ENCODE data around the gene UGP2. TPM values are rescaled to one million over a fixed set of nuclear protein-coding genes. Genes with fewer than 3 reads are reported as not detected.

The UGP2 gene
- total RNA-seq, 1 donor from 2014 or later = 314 TPM

- peak overlapping the region; percentile 84 for H2AFZ ChIP-seq (ENCODE audit: low read depth, low read length)
- H3K4me2 ChIP-seq (ENCODE audit: low read length) = peak overlapping the region; percentile 92
- no peaks in the 10 kb centered on the region for H3K9me3 ChIP-seq (ENCODE audit: insufficient read depth, low read depth, low read length)
- peaks cover 30% of the 10 kb centered on the region for H4K20me1 ChIP-seq (ENCODE audit: insufficient read depth, low read length)
- no peak for FAIRE-seq
- no peaks in the 10 kb centered on the region for H3K36me3 ChIP-seq (ENCODE audit: insufficient read depth, low read length)
- H3K36me3 Mint-ChIP-seq (ENCODE audit: low read depth, unreplicated experiment) = peaks cover 3% of the 10 kb centered on the region
- H3K79me2 ChIP-seq (ENCODE audit: insufficient read depth, low read length) = peaks cover 55% of the 10 kb centered on the region
- H3K9me3 Mint-ChIP-seq (ENCODE audit: unreplicated experiment) = no peaks in the 10 kb centered on the region
- H3K27ac ChIP-seq (ENCODE audit: low read depth, low read length) = peak overlapping the region; percentile 89
- H3K4me1 Mint-ChIP-seq (ENCODE audit: low read depth, unreplicated experiment) = peaks cover 36% of the 10 kb centered on the region
- H3K27me3 Mint-ChIP-seq (ENCODE audit: low read depth, unreplicated experiment) = no peaks in the 10 kb centered on the region
- peaks cover 9% of the 10 kb centered on the region for H3K4me1 ChIP-seq (ENCODE audit: insufficient read depth, low read length)
- H3K4me3 Mint-ChIP-seq (ENCODE audit: unreplicated experiment) = peak overlapping the region; percentile 100
- H3K4me3 ChIP-seq (ENCODE audit: insufficient read depth, low read depth, low read length) = peak overlapping the region; percentile 97
- H3K27me3 ChIP-seq (ENCODE audit: insufficient read depth, low read length) = no peaks in the 10 kb centered on the region
- DNase-seq (ENCODE audit: low read depth) = peak; percentile 54
- peak overlapping the region; percentile 97 for H3K27ac Mint-ChIP-seq (ENCODE audit: unreplicated experiment)
- peak overlapping the region; percentile 95 for H3K9ac ChIP-seq (ENCODE audit: low read length)
- TF ChIP-seq CTCF (IDR thresholded peaks at IDR 0.05; ENCODE audit: insufficient read depth, low read depth, low read length) (no peak), EZH2 (IDR thresholded peaks at IDR 0.05; ENCODE audit: insufficient read depth, low read length) (no peak)
These were observed 709 bp downstream of the UGP2 start for GRCh38 chr2:63842149-63843061.

GRCh38 chr2:63843093-63843492 is 1.4 kb downstream of the UGP2 start:
- Mint-ChIP-seq H3K27me3 (ENCODE audit: low read depth, unreplicated experiment) (no peaks in the 10 kb centered on the region), H3K4me3 (ENCODE audit: unreplicated experiment) (peak overlapping the region; percentile 100), H3K27ac (ENCODE audit: unreplicated experiment) (peak overlapping the region; percentile 97), H3K4me1 (ENCODE audit: low read depth, unreplicated experiment) (peaks cover 40% of the 10 kb centered on the region), H3K36me3 (ENCODE audit: low read depth, unreplicated experiment) (peaks cover 6% of the 10 kb centered on the region), H3K9me3 (ENCODE audit: unreplicated experiment) (no peaks in the 10 kb centered on the region)
- peak overlapping the region; percentile 89 for H3K27ac ChIP-seq (ENCODE audit: low read depth, low read length)
- H3K4me3 ChIP-seq (ENCODE audit: insufficient read depth, low read depth, low read length) = peak overlapping the region; percentile 97
- H3K27me3 ChIP-seq (ENCODE audit: insufficient read depth, low read length) = no peaks in the 10 kb centered on the region
- no peak overlapping the region for H2AFZ ChIP-seq (ENCODE audit: low read depth, low read length)
- H4K20me1 ChIP-seq (ENCODE audit: insufficient read depth, low read length) = peaks cover 30% of the 10 kb centered on the region
- no peaks in the 10 kb centered on the region for H3K9me3 ChIP-seq (ENCODE audit: insufficient read depth, low read depth, low read length)
- FAIRE-seq (no peak), DNase-seq (ENCODE audit: low read depth) (no peak)
- H3K4me2 ChIP-seq (ENCODE audit: low read length) = peak overlapping the region; percentile 92
- peak overlapping the region; percentile 95 for H3K9ac ChIP-seq (ENCODE audit: low read length)
- no peak for TF ChIP-seq EZH2 (IDR thresholded peaks at IDR 0.05; ENCODE audit: insufficient read depth, low read length)
- H3K4me1 ChIP-seq (ENCODE audit: insufficient read depth, low read length) = peaks cover 9% of the 10 kb centered on the region
- peaks cover 62% of the 10 kb centered on the region for H3K79me2 ChIP-seq (ENCODE audit: insufficient read depth, low read length)
- H3K36me3 ChIP-seq (ENCODE audit: insufficient read depth, low read length) = no peaks in the 10 kb centered on the region

- Mint-ChIP-seq H3K27me3 (ENCODE audit: low read depth, unreplicated experiment) (no peaks in the 10 kb centered on the region), H3K36me3 (ENCODE audit: low read depth, unreplicated experiment) (peaks cover 6% of the 10 kb centered on the region), H3K4me3 (ENCODE audit: unreplicated experiment) (peak overlapping the region; percentile 100), H3K9me3 (ENCODE audit: unreplicated experiment) (no peaks in the 10 kb centered on the region), H3K27ac (ENCODE audit: unreplicated experiment) (peak overlapping the region; percentile 75), H3K4me1 (ENCODE audit: low read depth, unreplicated experiment) (peaks cover 41% of the 10 kb centered on the region)
- Histone ChIP-seq H3K27ac (ENCODE audit: low read depth, low read length) (no peak overlapping the region), H3K9ac (ENCODE audit: low read length) (peak overlapping the region; percentile 9), H3K79me2 (ENCODE audit: insufficient read depth, low read length) (peaks cover 68% of the 10 kb centered on the region), H2AFZ (ENCODE audit: low read depth, low read length) (no peak overlapping the region), H3K4me3 (ENCODE audit: insufficient read depth, low read depth, low read length) (peak overlapping the region; percentile 97), H3K9me3 (ENCODE audit: insufficient read depth, low read depth, low read length) (no peaks in the 10 kb centered on the region), H3K27me3 (ENCODE audit: insufficient read depth, low read length) (no peaks in the 10 kb centered on the region), H4K20me1 (ENCODE audit: insufficient read depth, low read length) (peaks cover 33% of the 10 kb centered on the region), H3K36me3 (ENCODE audit: insufficient read depth, low read length) (no peaks in the 10 kb centered on the region), H3K4me2 (ENCODE audit: low read length) (peak overlapping the region; percentile 92), H3K4me1 (ENCODE audit: insufficient read depth, low read length) (peaks cover 11% of the 10 kb centered on the region)
- no peak for TF ChIP-seq EZH2 (IDR thresholded peaks at IDR 0.05; ENCODE audit: insufficient read depth, low read length)
- no peak for TF ChIP-seq CTCF (IDR thresholded peaks at IDR 0.05; ENCODE audit: insufficient read depth, low read depth, low read length)
- DNase-seq (ENCODE audit: low read depth) = no peak
- no peak for FAIRE-seq
These were observed 2.1 kb downstream of the UGP2 start for GRCh38 chr2:63843791-63844190.
